ENCODE results near the gene MLYCD. TPM values are rescaled to one million over a fixed set of nuclear protein-coding genes. Genes with fewer than 3 reads are reported as not detected.
"Not testable (repeated sequence)": the region's sequence is repeated elsewhere in the genome, so short reads cannot be mapped to it uniquely, and the experiment has no call there.

The MLYCD gene
- total RNA-seq, 1 donor: 5.1 TPM

DNA sequence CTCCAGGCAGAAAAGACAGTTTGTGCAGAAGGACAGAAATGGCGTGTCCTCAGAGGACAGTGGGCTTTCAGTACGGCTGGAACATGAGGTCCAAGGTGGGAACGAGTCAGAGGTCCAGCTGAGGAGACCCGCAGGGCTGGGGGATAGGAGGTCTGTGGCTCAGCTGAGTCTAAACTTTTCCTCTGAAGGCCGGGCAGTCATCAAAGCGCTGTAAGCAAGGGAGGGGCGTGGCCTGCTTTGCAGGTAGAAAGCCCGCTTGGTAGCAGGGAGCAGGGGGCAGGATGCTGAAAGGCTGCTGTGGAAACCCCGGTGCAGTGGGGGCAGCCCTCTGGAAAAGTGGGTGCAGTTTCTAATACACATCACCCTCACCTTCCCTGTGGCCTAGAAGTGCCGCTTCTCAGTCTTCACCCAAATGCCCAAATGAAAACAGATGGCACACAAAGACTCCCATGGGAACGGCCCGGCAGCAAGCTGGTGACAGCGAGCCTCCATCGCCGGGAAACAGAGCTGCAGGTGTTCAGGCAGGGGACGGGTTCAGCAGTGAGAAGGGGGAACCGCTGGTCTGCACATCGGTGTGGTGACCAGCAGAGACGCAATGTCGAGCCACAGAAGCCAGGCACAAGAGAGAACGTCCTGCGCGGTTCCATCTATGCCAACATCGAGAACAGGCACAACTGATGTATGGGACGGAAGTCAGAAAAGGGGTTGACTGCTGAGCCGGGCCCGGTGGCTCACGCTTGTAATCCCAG lies 41.9 kb downstream of the MLYCD start:
- TF ChIP-seq CTCF (IDR thresholded peaks at IDR 0.05; ENCODE audit: extremely low read depth, low read depth, low read length): no peak
- no peaks in the 10 kb centered on the region for H3K9me3 ChIP-seq (ENCODE audit: low read depth, low read length)
- no peaks in the 10 kb centered on the region for H3K36me3 ChIP-seq (ENCODE audit: insufficient read depth, low read length)
- H3K27ac ChIP-seq (ENCODE audit: low read depth, low read length): no peak overlapping the region
- no peak overlapping the region for H2AFZ ChIP-seq (ENCODE audit: low read length)
- no peaks in the 10 kb centered on the region for H3K79me2 ChIP-seq (ENCODE audit: insufficient read depth, low read length)
- DNase-seq (ENCODE audit: insufficient read length, low spot score, missing footprints): peak; percentile 73
- H3K4me3 ChIP-seq (ENCODE audit: insufficient read depth, low read length): no peak overlapping the region
- no peak overlapping the region for H3K4me2 ChIP-seq (ENCODE audit: insufficient read depth, low read length)
- H3K27me3 ChIP-seq (ENCODE audit: insufficient read depth, low read length): peaks cover 4% of the 10 kb centered on the region
- no peaks in the 10 kb centered on the region for H3K4me1 ChIP-seq (ENCODE audit: insufficient read depth, low read length)
- H4K20me1 ChIP-seq (ENCODE audit: insufficient read depth, low read length): no peaks in the 10 kb centered on the region

DNA sequence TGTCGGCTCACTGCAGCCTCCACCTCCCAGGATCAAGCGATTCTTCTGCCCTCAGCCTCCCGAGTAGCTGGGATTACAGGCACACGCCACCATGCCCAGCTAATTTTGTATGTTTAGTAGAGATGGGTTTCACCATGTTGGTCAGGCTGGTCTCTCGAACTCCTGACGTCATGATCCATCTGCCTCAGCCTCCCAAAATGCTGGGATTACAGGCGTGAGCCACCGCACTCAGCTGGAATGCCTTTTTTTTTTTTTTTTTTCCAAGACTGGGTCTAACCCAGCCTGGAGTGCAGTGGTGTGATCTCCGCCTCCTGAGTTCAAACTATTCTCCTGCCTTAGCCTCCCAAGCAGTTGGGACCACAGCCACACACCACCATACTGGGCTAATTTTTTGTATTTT lies 42.6 kb downstream of the MLYCD start:
- H3K27me3 ChIP-seq (ENCODE audit: insufficient read depth, low read length); H3K9me3 ChIP-seq (ENCODE audit: low read depth, low read length); H4K20me1 ChIP-seq (ENCODE audit: insufficient read depth, low read length); H3K36me3 ChIP-seq (ENCODE audit: insufficient read depth, low read length); H3K27ac ChIP-seq (ENCODE audit: low read depth, low read length); H3K4me1 ChIP-seq (ENCODE audit: insufficient read depth, low read length); DNase-seq (ENCODE audit: insufficient read length, low spot score, missing footprints); H2AFZ ChIP-seq (ENCODE audit: low read length); H3K79me2 ChIP-seq (ENCODE audit: insufficient read depth, low read length); H3K4me3 ChIP-seq (ENCODE audit: insufficient read depth, low read length); H3K4me2 ChIP-seq (ENCODE audit: insufficient read depth, low read length): not testable (repeated sequence)

DNA sequence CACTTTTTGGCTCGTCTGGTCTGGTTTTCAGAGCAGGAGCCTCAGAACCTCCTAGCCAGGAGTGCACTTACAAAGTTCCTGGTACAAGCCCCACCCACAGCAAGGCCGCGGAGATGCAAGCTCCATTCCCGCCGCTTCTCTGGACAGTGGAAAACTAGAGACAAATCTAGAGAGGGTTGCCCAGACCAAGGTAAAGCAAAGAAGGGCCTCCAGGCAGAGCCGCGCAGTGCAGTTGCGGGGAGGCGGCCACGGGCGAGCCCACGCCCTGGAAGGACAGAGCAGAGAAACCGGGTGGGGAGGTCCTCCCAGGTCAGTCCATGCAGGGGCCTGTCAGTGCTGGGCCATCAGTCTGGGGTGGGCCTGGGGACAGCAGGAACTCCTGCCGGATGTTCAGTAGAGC lies 43.2 kb downstream of the MLYCD start:
- DNase-seq (ENCODE audit: insufficient read length, low spot score, missing footprints): peak; percentile 68
- Histone ChIP-seq H3K79me2 (ENCODE audit: insufficient read depth, low read length) (no peaks in the 10 kb centered on the region), H4K20me1 (ENCODE audit: insufficient read depth, low read length) (no peaks in the 10 kb centered on the region), H2AFZ (ENCODE audit: low read length) (no peak overlapping the region), H3K4me3 (ENCODE audit: insufficient read depth, low read length) (no peak overlapping the region), H3K4me2 (ENCODE audit: insufficient read depth, low read length) (no peak overlapping the region), H3K4me1 (ENCODE audit: insufficient read depth, low read length) (no peaks in the 10 kb centered on the region), H3K9me3 (ENCODE audit: low read depth, low read length) (no peaks in the 10 kb centered on the region), H3K36me3 (ENCODE audit: insufficient read depth, low read length) (no peaks in the 10 kb centered on the region), H3K27me3 (ENCODE audit: insufficient read depth, low read length) (peaks cover 4% of the 10 kb centered on the region), H3K27ac (ENCODE audit: low read depth, low read length) (no peak overlapping the region)
- TF ChIP-seq CTCF (IDR thresholded peaks at IDR 0.05; ENCODE audit: extremely low read depth, low read depth, low read length): no peak

DNA sequence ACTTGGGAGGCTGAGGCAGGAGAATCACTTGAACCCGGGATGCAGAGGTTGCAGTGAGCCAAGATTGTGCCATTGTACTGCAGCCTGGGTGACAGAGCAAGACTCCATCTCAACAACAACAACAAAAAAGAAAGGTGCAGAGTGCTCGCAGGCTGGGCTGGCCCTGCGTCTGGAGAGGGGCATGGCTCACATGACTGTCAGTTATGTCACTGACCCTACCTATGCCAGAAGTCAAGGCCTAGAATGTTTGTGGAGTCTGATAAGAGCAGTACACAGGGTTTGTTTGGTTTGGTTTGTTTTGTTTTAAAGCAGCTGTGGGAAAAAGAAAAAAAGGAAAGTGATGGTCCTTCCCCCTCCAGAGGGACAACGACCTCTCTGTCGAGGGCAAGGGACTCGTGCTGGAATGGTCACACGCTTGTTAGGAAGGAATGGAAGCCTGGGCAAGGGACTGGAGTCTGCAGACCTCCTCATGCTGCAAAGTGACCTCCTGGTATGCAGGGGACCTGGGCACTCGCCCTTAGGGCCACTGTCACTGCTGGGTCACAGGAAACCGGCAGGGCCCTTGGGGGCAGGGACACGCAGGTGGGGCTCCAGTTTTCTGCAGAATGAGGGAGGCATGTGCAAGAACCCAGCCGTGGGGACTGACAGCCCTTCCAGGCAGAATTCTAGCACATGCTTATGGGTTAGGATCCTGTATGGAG lies 44.0 kb downstream of the MLYCD start:
- H3K4me3 ChIP-seq (ENCODE audit: insufficient read depth, low read length): no peak overlapping the region
- H2AFZ ChIP-seq (ENCODE audit: low read length): no peak overlapping the region
- H3K27me3 ChIP-seq (ENCODE audit: insufficient read depth, low read length): peaks cover 4% of the 10 kb centered on the region
- no peak for TF ChIP-seq CTCF (IDR thresholded peaks at IDR 0.05; ENCODE audit: extremely low read depth, low read depth, low read length)
- H3K4me1 ChIP-seq (ENCODE audit: insufficient read depth, low read length): no peaks in the 10 kb centered on the region
- H4K20me1 ChIP-seq (ENCODE audit: insufficient read depth, low read length): no peaks in the 10 kb centered on the region
- H3K27ac ChIP-seq (ENCODE audit: low read depth, low read length): no peak overlapping the region
- H3K79me2 ChIP-seq (ENCODE audit: insufficient read depth, low read length): no peaks in the 10 kb centered on the region
- H3K9me3 ChIP-seq (ENCODE audit: low read depth, low read length): no peaks in the 10 kb centered on the region
- DNase-seq (ENCODE audit: insufficient read length, low spot score, missing footprints): peak; percentile 23
- H3K4me2 ChIP-seq (ENCODE audit: insufficient read depth, low read length): no peak overlapping the region
- H3K36me3 ChIP-seq (ENCODE audit: insufficient read depth, low read length): no peaks in the 10 kb centered on the region
